SU-DHL-6 (cell line): ENCODE measurements around the gene USP12.

Source experiments
- CTCF ChIP-seq: fragments of 200-600 bp; sonication (generic); IDR thresholded peaks from one replicate; pipeline ENCODE4 v1.5.1; 2017; ENCODE audit warnings: antibody characterized with exemption, mild to moderate bottlenecking, low read length, moderate library complexity; ENCODE audit not compliant: insufficient read depth, poor library complexity, severe bottlenecking
- EZH2phosphoT487 ChIP-seq: fragments of 200-600 bp; sonication (generic), shearing (Covaris generic); conservative IDR thresholded peaks from 2 replicates; pipeline ENCODE4 v1.6.1; 2018; ENCODE audit warnings: mild to moderate bottlenecking, antibody characterized with exemption, low read length, moderate library complexity, mixed read lengths

GRCh38 chr13:27024776-27025492 is 146.7 kb downstream of the USP12 start:
- TF ChIP-seq CTCF (no peak), EZH2phosphoT487 (no peak)
